GM21515 (cell line): ENCODE results near the gene DKC1.

ENCODE experiments used
- ATAC-seq: cut with Tn5 transposase; IDR thresholded peaks from one replicate; pipeline ENCODE4 v1.9.1; 2021; ENCODE audit not compliant: unreplicated experiment

Gene DKC1

GRCh38 chrX:154735695-154736393 lies 26.8 kb upstream of the DKC1 start:
- no peak for ATAC-seq

- no peak for ATAC-seq
Observed at GRCh38 chrX:154737136-154737535, 25.5 kb upstream of the DKC1 start.

GRCh38 chrX:154738011-154738738 lies 24.5 kb upstream of the DKC1 start:
- no peak for ATAC-seq

GRCh38 chrX:154739952-154740465 lies 22.7 kb upstream of the DKC1 start:
- no peak for ATAC-seq

- no peak for ATAC-seq
Observed at GRCh38 chrX:154742613-154743012, 20.1 kb upstream of the DKC1 start.

GRCh38 chrX:154748712-154749339 lies 13.8 kb upstream of the DKC1 start:
- peak; percentile 57 for ATAC-seq

GRCh38 chrX:154749856-154750255 lies 12.8 kb upstream of the DKC1 start:
- no peak for ATAC-seq

GRCh38 chrX:154750301-154751202 lies 12.1 kb upstream of the DKC1 start, which contains the start of gene GAB3:
Gene GAB3 (minus strand): TSS chrX:154751077. CDS start chrX:154751025, 52 bp downstream.
- ATAC-seq, result peak; percentile 62

GRCh38 chrX:154751203-154751668 lies 11.4 kb upstream of the DKC1 start:
- ATAC-seq, result peak; percentile 11

GRCh38 chrX:154751669-154752271 lies 10.9 kb upstream of the DKC1 start:
- no peak for ATAC-seq

- no peak for ATAC-seq
Observed at GRCh38 chrX:154758696-154759095, 4.0 kb upstream of the DKC1 start.

GRCh38 chrX:154761977-154762536 lies 607 bp upstream of the DKC1 start:
- no peak for ATAC-seq

GRCh38 chrX:154774622-154775021 lies 12.0 kb downstream of the DKC1 start:
- ATAC-seq, result no peak

GRCh38 chrX:154775419-154776349 lies 13.0 kb downstream of the DKC1 start:
- ATAC-seq, result no peak

GRCh38 chrX:154776753-154777152 lies 14.1 kb downstream of the DKC1 start:
- no peak for ATAC-seq

- ATAC-seq, result no peak
Observed at GRCh38 chrX:154779261-154779660, 16.6 kb downstream of the DKC1 start.

- no peak for ATAC-seq
Observed at GRCh38 chrX:154780968-154781367, 18.3 kb downstream of the DKC1 start.

GRCh38 chrX:154784149-154784995 lies 21.7 kb downstream of the DKC1 start:
- ATAC-seq, result no peak
